ENCODE measurements around the gene CATSPER4.

The CATSPER4 gene

DNA sequence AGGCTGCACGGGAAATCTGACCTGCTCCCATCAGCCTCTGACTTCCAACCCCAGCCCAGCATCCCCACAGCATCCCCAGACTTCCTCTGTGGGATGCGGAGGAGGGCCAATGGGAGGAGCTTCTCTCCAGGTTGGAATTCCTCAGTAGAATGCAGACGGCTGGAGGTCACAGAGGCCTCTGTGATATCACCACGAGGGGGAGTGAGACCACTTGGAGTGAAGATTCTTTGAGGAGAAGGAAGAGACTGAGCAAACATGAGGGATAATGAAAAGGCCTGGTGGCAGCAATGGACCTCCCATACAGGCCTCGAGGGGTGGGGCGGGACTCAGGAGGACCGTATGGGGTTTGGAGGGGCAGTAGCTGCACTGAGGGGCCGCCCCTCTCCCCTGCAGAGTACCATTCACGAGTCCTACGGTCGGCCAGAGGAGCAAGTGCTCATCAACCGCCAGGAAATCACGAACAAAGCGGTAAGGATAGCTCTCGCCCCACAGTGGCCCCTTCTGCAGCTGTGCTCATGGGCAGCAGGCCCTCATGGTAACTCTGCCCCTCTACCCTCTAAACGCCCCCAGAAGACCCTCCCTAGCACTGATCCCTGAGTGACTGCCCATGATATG is at the start of gene CATSPER4:
Gene CATSPER4, plus strand, starts transcription at position 230 of the 615 bp plus-strand sequence. Its CDS starts 26 bp downstream, at position 256.
- peak; percentile 96 for DNase-seq

DNA sequence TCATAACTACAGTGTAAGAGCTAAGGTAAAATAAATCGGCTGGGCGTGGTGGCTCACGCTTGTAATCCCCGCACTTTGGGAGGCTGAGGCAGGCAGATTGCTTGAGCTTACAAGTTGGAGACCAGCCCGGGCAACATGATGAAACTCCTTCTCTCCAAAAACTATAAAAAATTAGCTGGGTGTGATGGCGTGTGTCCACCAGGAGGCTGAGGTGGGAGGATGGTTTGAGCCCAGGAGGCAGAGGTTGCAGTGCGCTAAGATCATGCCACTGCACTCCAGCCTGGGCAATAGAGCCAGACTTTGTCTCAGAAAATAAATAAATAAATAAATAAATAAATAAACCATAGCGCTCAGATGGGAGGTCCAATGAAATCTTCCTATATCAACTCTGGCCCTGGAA is 48.2 kb upstream of the CATSPER4 start:
- peak; percentile 30 for DNase-seq

DNA sequence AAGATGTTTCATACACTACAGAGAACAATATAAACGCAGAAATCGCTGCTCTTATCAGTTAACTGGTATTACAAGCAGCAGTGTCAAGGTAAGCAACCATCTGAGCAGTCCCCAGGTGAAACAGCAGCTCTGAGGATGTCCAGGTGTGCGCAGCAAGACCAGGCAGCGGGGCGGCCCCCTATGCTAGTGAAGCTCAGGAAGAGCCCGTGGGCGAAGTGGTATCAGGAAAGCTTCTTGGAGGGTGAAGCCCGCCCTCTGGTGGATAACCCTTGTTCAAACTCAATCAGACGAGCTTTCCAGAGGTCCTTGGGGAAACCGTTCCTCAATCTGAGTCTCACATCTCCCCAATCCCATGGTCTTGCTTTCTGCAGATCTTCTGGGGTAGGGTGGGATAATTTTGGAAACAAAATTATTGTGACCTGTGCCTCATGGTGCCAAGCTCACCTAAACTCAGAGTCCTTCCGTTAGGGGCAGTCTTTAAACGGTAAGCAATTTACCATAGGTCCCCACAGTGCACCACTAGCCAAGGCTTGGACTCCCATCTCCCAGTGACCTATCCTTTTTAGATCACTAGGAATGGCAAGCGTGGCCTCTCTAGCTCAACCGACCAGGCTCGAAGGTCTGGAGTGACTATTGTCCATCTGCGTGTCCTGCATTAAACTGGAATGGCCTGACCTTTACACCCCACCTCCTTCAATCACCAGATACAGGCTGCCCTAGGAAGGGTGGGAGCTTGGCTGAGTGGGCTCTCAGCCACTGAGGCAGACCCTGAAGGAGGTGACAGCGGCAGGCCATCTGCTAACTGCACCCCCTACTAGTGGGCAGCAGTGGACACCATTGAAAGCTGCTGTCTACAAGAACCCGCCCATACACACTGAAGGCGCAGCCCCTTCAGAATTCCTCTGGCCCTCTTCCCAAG is 45.1 kb upstream of the CATSPER4 start:
- DNase-seq = peak; percentile 91

DNA sequence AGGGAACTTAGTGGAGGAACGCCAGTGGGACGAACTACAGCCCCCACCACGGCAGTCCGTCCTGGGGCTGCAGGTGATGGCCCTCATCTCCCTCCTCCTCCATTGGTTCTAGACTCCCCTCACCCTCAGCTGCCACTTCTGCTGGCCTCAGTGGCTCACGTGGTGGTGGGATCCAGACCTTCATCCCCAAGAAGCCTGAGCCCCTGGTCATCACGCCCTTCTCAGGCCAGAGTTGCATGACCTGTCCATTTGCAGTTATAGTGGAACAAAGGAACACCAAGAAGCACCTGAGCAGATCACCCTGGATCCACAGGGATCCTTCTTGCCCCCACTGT is 44.5 kb upstream of the CATSPER4 start:
- DNase-seq = peak; percentile 35

DNA sequence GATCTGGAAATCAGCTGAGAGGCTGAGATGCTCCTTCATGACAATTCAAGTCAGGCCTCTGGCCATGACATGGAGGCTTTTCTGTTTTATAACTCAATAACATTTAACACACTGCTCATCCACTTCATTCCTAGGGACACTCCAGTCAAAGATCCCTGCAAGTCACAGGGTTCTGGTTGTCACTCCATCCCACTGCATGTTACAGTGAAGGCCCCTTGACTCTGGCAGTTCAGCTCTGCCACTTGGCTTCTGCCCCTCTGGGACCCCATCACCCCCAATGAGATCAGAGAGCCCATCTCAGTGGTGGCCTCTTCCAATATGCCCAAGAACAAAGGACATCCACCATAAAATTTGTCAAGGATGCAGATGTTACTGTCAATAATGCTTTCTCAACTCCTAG is 41.5 kb upstream of the CATSPER4 start:
- DNase-seq = no peak

DNA sequence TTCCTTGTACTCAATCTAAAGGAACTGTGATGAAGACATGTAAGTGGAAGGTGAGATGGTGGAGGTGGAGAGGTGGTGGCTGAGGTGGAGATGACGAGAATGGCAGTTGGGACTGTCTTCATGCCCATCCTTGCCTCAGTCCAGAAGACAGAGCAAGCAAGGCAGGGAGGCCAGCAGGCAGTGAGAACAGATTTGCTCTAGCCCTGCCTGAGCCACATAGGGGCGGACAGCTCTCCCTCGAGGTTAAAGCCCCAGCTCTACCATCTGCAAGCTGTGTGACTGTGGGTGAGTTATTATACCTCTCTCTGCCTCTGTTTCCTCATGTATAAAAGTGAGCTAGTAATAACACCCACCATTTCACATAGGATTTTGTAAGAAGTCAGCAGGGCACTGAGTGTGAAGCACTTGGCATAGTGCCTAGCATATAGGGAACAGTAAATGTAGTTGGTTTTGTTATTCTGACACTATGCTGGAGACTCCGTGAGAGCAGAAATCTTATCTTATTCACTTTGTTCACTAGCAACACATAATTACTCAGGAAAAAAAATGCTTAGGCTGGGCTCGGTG is 36.4 kb upstream of the CATSPER4 start:
- DNase-seq = no peak

DNA sequence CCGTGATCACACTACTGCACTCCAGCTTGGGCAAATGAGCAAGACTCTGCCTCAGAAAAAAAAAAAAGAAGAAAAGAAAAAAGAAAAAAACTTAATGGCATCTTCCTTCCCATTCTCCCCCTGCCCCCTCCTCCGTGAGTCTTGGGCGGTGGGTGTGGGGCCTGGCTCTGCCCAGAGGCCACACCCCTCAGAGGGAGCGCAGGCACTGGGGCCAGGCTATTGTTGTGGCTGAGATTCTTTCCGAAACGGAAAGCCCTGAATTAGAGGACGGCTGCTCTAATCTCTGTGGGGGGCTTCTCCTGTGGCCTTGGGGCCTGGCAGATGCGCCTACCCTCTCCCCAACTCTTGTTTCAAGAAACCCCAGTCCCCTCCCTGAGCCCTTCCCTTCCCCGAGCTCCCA is 35.7 kb upstream of the CATSPER4 start:
- DNase-seq = no peak

DNA sequence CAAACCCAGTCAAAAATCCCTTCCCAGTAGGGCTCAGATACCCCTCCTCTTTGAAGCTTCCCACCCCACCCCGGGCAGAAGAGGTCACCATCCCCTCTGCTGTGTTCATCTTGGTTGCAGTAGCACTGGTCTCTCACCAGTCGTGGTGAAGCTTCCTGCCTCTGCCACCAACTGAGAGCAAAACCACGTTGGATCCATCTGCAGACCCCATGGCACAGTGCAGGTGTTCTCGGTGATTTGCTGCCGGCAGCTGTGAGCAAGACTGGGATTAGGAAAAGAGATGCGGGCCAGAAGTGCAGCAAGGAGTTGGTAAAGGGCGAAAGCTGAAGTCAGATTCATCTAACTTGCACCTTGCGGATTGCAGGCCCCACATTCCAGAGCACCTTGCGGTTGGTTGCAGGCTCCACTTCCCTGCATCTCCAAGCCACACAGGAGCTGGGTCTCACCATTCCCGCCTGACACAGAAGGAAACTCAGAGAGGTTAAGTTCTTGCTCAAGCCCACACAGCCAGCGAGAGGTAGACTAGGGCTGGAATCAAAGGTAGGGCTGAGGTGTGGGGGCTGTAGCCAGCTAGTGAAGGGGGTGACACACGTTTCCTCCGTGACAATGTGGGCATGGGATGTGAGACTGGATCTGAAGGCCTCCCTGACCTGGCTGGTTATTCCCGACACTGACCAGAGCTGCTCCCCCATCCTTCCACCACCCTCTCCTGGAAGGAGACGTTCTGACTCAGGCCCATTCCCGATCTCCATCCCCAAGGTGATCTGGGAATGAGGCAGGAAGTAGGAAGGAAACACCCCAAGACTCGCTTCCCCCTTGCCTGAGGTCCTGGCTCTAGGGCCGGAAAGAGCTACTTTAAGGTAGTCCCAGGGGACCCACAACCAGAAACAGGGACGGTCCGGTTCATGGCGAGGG is 34.8 kb upstream of the CATSPER4 start:
- DNase-seq = no peak

DNA sequence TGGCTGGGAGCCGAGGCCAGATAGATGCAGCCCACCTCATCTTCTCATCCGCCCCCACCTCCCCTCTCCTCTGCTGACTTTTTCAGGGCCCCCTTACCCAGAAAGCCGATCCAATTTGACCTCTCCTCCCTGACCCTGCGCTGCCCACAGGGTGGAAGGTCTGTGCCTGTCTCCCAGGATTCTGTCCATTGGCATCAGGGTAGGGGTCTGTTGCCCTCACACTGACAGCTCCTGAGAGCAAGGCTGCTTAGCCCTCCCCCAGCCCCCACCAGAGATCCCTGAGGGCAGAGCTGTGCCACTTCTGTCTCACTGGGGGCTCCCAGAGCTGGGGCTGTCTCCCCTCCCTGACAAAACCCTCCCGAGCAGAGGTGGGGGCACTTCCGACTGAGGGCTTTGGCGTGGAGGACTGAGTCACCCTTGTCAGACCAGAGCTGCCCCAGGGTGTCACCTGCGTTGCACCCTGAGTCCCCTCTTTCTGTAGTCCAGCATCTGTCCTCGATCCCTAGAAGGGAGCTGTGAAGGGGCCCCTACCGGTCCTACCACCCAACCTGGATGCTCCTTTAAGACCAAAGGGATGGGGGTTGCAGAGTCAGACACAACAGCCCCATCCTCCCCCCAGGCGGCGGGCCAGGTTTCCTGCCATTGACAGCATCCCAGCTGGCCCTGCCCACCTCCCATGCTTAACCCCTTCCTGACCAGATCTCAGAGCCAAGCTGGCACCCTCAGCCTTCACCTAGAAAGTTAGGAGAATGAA is 33.9 kb upstream of the CATSPER4 start:
- peak; percentile 83 for DNase-seq

GRCh38 chr1:26158271-26158907 is 32.0 kb upstream of the CATSPER4 start:
- no peak for DNase-seq

- no peak for DNase-seq
Measured at GRCh38 chr1:26158908-26159742, 31.3 kb upstream of the CATSPER4 start, which contains the start of gene FAM110D. Gene FAM110D (plus strand): TSS chr1:26159079. CDS start chr1:26161292, 2,213 bp downstream.

DNA sequence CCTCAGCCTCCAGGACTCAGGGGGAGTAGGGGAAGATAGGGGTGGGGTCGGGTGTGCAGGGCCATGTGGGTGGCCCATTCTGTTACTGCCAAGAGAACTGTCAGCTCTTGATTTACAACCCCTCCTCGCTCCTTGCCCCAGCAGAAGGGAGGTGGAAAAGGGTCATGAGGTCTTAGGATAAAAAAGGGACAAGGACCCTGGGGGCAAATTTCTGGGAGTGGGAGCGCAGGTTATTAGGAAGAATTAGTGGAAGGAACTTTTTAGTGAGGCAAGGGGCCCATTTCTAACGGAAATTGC is 30.7 kb upstream of the CATSPER4 start:
- DNase-seq = no peak

- no peak for DNase-seq
Measured at GRCh38 chr1:26160527-26161414, 29.6 kb upstream of the CATSPER4 start.

GRCh38 chr1:26161415-26162219 is 28.8 kb upstream of the CATSPER4 start:
- peak; percentile 83 for DNase-seq

GRCh38 chr1:26162220-26162709 is 28.1 kb upstream of the CATSPER4 start:
- DNase-seq = no peak

DNA sequence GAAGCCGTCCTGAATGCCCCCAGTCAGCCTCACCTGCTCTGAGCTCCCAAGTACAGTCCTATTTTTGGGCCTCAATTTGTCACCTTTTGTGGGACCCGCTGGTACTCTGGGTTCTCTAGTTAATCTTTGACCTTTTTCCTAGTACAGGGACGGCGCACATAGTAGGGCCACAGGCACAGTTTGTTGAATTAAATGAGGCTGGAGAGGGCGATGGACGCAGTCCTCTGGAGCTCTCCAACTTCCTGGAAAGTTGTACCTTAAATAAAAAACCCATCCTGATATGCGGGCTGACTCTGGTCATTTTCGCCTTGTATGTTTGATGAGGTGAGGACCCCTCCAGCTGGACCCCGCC is 26.7 kb upstream of the CATSPER4 start:
- DNase-seq = no peak

DNA sequence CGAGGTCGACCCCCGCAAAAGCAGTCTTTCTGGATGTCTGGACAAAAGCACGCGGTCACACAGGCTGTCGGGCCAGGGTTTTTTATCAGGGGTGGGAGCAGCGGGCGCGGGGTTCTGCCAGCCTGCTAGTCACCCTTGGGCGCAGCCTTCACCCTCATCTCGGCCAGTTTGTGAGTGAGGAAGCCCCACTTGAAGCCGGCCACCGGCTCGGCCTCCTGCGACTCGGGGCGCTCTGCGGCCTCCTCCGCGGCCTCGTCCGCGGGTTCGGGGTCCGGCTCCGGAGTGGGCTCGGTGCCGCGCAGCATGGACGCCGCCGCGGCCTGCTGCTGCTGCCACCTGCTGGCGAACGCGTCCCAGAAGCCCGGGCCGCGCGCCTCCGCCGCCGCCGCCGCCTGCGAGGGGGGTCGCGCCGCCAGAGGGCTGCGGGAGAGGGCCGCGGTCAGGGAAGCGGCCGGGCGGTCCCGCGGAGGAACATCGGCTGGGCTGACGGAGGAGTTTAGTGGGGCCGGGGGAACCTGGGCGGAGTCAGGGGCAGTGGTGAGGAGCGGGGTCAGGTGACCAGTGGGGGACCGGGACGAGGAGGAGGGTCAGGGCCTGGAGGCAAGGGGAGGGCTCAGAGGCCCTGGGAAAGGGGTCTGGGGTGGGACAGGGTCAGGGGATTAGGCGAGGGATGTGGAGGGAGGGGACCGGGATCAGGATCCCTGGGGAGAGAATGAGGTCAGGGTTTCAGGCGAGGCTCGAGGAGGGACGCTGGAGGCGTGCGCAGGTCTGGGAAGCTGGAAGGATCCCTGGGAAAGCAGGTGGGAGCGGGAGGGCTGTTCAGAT is 26.2 kb upstream of the CATSPER4 start:
- peak; percentile 82 for DNase-seq
